ENCODE data around the gene ONECUT3.

- TF ChIP-seq FOS (IDR thresholded peaks at IDR 0.05; ENCODE audit: low read depth, low read length), result no peak
- TF ChIP-seq, protein P1, sequence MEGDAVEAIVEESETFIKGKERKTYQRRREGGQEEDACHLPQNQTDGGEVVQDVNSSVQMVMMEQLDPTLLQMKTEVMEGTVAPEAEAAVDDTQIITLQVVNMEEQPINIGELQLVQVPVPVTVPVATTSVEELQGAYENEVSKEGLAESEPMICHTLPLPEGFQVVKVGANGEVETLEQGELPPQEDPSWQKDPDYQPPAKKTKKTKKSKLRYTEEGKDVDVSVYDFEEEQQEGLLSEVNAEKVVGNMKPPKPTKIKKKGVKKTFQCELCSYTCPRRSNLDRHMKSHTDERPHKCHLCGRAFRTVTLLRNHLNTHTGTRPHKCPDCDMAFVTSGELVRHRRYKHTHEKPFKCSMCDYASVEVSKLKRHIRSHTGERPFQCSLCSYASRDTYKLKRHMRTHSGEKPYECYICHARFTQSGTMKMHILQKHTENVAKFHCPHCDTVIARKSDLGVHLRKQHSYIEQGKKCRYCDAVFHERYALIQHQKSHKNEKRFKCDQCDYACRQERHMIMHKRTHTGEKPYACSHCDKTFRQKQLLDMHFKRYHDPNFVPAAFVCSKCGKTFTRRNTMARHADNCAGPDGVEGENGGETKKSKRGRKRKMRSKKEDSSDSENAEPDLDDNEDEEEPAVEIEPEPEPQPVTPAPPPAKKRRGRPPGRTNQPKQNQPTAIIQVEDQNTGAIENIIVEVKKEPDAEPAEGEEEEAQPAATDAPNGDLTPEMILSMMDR (conservative IDR thresholded peaks at IDR 0.05; ENCODE audit: low read depth, low read length), result no peak
- no peak for TF ChIP-seq POLR2A (IDR thresholded peaks at IDR 0.05; ENCODE audit: low read depth, low read length)
- TF ChIP-seq SMC3 (IDR thresholded peaks at IDR 0.05; ENCODE audit: low read depth, low read length), result no peak
- no peak for TF ChIP-seq BHLHE40 (IDR thresholded peaks at IDR 0.05; ENCODE audit: low read depth, low read length)
These were observed 7.7 kb upstream of the ONECUT3 start for GRCh38 chr19:1745589-1746031.
